NCI-H2171 treated with DMSO at 0.1 percent for 48 hours (cell line): ENCODE measurements around the gene GPR153.
"Not testable (repeated sequence)": the region's sequence is repeated elsewhere in the genome, so short reads cannot be mapped to it uniquely, and the experiment has no call there.

Experiments
- DNase-seq: peaks from one replicate; lab custom pipeline; 2025; lab: John Stamatoyannopoulos, UW

The GPR153 gene

DNA sequence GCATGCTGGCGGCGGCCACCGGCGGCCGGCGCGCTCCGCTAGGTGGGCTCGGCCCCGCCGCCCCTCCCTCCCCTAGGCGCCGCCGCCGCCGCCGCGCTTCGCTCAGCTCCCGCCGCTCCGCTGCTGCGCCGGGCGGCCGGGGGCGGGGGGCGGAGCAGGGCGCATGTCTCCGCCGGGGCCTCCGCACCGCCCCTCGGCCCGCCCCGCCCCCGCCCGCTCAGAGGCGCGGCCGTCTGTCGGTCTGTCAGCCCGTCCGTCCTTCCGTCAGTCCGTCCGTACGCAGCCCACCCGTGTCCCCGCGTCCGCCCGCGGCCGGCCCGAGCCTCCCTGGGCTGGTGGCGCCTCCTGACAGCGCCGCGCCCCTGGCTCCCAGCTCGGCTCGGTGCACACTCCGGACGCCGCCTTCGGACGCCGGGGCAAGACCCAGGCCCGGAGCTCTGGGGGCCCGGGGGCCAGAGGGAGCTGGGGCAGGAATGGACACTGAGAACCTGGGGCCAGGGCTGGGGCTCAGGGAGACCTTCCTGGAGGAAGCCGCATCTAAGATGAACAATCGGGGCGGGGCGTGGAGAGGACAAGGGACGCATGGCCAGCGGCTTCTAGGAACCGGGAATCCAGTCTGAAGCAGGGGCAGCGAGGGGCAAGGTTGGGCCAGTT lies at the start of gene GPR153:
Gene GPR153 (minus strand): TSS at position 138 of the 654 bp plus-strand sequence. CDS start 6,193 bp downstream, outside the sequence.
- DNase-seq: peak; percentile 45

DNA sequence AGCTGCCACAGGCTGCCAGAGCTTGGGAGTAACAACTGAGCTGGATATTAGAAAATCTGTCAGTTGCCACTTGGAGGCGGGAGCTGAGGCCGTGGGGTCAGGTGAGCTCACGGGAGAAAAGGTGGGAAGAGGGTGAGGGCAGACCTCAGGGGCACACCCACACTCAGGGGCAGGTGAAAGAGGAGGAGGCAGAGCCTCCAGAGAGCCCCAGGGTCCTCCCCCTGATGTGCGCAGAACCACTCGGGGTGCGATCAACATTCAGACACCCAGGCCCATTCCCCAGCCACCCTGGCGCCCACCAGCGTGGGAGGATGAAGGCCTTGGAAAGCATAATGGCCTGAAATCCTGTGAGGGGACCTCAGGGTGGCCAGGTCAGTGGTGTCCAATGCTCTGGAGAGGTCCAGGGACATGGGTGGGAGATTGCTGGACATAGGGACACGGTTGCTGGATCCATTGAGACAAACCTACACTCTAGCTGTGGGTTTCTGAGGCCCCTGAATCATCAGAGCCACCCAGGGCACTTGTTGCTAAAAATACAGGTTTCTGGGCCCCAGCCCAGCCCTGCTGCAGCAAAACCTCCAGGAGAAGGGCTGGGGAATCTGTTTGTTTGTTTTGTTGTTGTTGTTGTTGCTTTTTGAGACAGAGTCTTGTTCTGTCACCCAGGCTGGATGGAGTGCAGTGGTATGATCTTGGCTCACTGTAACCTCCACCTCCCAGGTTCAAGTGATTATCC lies 49.4 kb upstream of the GPR153 start:
- DNase-seq: no peak

DNA sequence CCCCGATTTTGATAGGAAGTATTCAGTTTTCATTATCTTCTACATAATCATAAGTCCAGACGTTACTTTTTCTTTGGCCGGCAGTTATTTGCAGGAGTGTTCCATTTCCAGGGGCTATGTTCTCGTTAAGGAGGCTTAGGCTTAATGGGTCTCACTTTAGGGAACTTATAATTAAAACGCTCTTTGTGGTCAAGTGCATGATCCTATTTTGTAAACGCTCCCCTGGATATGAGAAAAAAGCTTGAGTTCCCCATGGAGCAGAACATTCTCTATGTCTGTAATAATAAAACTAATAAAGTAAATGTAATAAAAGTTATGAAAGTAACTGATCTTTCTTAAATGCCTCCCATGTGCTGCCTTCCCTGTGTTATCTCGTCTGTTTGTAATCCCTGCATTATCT lies 48.7 kb upstream of the GPR153 start:
- DNase-seq: no peak

DNA sequence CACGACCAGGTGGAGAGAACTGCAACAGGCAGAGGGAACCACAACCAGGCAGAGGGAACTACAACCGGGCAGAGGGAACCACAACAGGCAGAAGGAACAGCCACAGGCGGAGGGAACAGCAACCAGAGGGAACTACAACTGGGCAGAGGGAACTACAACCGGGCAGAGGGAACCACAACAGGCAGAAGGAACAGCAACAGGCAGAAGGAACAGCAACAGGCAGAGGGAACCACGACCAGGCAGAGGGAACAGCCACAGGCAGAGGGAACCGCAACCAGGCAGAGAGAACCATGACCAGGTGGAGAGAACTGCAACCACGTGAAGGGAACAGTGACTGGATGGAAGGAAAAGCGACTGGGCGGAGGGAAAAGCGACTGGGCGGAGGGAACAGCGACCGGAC lies 47.6 kb upstream of the GPR153 start:
- DNase-seq: no peak

DNA sequence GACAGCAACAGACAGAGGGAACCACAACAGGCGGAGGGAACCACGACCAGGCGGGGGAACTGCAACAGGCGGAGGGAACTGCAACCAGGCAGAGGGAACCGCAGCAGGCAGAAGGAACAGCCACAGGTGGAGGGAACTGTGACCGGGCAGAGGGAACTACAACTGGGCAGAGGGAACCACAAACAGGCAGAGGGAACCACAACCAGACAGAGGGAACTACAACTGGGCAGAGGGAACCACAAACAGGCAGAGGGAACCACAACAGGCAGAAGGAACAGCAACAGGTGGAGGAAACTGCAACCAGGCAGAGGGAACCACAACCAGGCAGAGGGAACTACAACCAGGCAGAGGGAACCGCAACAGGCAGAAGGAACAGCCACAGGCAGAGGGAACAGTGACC lies 46.8 kb upstream of the GPR153 start:
- DNase-seq: not testable (repeated sequence)

DNA sequence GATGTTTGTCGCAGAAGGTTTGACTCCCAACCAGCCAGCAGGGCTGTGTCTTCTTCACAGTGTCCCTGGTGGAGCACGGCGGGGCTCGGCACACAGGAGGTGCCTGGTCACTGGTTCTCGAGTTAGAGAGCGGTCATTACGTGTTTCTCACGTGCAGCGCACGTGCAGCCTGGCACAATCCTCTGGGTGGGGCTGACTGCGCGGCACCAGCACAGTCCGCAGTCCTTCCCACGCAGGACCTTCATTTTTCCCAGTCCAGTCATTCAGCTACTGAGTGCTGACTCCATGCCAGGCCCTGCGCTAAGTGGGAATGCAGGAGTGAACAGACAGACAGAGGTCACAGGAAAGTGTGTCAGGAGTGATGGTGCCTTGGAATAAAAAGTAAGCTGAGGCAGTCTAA lies 46.2 kb upstream of the GPR153 start:
- no peak for DNase-seq

DNA sequence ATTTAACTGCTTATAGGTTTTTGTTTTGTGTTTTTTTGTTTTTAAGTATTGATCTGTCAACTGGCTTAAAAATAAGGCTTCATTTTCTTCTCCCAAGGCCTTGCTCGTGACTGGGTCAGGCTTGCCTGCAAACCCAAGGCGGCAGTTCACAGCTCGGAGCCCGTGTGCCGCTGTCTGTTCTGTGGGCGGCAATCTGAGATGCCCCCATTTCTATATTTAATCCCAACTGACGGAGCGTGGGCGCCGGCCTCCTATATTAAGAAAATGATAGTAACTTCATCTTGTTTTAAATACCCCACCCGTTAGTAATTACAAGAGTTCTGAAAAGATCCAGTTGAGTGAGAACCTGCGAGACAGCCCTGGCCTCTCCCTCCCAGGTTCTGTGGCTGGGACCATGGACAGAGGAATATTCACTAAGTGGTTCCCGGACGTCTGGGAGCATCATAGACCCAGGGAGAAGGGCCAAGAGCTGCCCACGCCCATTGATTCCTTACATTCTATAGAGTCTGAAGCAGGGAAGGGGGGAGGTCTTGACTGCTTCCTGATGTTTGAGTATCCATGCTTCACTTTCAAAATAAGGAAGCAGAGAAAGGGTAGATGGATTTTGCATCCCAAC lies 42.6 kb upstream of the GPR153 start:
- DNase-seq: no peak

DNA sequence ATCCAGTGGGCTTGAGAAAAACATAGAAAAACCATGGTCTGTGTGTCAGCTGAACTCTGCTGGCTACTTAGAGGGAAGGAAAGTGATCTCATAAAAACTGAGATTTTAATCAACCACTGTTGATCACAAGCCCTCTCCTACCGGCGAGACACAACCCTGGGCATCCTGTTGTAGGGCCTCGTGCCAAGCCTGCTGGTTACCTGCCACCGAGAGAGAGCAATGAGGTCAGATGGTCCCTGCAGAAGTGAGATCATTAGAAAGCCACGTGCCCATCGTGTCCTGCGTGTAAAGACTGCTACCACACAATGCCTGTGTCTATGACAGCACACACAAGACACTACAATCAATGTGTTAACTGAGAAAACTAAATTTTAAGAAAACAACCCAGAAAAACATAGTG lies 41.7 kb upstream of the GPR153 start:
- DNase-seq: no peak

DNA sequence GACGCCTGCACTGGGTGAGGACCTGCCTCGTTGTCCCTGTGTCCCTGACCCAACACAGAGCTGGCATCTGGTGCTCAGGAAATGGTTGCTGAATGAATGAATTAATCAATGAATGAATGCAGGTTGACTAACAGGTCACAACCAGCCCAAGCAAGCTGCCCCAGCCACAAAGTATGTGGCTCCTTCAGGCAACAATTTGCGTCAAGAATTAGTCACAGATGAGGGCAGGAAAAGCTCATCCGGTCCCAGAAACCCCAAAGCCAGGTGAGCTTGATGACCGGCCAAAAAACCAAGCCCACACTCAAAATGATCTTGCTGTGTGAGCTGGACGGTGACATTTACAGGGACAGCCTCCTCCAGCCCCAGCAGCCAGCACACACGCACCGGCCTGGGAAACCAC lies 40.6 kb upstream of the GPR153 start:
- no peak for DNase-seq

DNA sequence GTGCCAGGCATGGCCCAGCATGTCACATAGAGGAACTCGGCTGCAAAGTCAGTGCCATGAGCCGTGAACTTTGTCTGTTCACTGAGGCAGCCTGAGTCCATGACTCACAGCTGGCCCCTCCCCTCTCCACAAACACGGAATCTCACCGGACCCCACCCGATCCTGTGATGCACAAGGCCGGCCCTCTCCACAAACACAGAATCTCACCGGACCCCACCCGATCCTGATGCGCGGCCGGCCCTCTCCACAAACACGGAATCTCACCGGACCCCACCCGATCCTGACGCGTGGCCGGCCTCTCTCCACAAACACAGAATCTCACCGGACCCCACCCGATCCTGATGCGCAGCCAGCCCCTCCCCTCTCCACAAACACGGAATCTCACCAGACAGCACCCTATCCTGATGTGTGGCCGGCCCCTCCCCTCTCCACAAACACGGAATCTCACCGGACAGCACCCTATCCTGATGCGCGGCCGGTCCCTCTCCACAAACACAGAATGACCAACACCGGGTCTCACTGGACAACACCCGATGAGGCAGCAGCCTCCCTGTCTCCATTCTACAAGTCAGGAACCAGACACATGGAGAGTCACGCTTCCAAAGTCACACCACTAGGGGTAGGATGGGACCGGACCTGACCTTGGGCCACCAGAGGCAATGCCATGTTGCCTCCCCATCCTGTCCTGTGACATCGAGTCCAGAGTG lies 39.6 kb upstream of the GPR153 start:
- no peak for DNase-seq

DNA sequence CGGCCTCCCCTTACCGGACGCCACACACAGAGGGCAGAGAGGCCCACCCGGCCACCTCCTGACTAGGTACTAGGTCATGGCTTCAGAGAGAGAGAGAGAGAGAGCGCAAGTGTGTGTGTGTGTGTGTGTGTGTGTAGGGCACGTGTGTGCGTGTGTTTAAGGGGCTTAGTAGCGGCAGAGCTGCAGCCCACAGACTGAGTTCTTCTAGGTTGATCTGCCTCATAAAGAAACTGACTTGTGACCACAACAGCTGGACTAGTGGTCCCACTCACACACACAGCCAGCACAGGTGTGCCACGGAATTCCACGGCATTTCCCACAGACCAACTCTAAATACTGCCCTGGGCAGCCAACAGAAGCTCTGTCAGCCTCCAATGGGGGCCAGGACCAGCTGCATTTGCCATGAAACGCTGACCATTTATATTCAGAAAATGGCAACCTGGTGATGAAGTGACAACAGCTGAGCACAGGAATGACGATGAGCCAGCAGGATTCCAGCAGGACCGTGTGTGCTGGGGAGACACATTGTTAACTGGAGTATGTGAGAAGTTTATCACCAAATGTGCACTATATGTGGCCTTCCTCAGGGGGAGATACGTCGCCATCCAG lies 38.8 kb upstream of the GPR153 start:
- no peak for DNase-seq

DNA sequence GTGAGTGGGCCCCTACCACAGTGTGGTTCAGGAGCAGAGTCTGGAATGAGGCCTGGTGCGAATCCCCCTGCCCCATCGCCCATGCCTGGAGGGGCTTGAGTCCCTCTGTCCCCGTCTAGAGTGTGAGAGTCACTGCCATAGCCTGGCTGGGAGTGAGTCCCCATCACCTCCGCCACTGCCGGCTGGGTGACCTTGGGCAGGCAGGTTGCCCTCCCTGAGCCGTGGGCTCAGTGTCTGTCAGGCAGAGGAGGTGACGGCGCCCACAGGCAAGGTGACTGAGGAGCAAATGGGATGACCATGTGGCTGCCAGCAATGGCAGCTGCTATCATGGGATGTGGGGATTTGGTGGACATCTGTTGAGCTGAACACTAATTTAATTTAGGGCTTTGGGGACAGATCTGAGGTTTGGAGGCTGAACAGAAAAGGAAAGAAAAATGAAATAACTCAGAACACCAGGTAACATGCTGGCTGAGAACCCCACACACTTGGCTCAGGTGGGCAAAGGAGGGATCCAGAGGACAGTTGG lies 38.1 kb upstream of the GPR153 start:
- DNase-seq: no peak

DNA sequence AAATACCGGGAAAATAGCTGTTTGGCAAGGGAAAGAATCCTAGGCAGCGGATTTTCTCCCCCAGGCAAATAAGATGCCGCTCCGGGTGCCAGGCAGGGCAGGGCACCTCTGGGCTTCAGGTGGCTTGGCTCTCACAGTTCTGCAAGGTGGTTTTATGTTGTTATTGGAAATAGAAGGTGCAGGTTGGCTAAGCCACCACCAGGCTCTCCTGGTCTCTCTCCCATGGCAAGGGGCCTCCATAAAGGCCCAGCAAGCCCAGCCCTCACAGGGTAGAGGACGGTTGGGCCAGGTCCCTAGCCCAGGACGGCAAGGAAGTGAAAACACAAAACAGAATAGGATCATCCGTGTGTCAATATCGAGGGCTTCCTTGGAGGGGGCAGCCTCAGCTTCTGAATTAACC lies 37.6 kb upstream of the GPR153 start:
- no peak for DNase-seq

DNA sequence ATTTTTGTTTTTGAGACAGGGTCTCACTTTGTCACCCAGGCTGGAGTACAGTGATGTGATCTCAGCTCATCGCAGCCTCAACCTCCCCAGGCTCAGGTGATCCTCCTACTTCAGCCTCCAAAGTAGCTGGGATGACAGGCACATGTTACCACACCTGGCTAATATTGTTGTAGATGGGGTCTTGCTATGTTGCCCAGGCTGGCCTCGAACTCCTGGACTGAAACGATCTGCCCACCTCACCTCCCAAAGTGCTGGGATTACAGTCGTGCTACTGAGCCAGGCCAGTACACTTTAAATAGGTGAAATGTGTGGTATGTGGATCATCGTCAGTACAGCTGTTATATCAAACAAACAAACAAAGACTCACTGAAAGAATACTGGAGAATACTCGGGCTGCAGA lies 35.0 kb upstream of the GPR153 start:
- no peak for DNase-seq

DNA sequence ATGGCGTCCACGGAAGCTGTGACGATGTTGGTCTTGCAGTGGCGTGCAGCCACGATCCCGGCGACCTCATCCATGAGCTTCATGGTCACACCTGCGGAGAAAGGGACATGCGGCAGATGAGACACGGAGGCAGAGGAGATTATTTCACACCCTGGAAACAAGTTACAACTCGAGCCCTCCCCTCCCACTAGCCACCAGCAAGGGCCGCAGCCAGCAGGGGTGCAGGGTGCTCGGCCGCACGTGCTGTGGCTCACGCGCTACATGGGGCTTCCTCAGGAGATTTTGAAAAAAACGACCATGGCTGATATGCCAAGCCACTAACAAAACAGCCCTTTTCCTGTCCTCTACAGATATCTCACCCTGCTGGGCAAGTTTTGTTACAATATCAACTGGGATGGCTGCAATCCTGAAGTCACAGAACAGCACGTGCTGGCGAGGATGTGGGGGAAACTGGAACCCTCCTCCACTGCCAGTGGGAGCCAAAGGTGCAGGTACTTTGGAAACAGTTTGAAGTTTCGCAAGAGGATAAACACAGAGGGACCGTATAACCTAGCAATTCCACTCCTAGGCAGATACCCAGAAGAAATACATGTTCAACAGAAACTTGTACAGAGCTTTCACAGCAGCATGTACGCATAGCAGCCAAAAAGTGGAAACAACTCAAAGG lies 34.1 kb upstream of the GPR153 start:
- no peak for DNase-seq

DNA sequence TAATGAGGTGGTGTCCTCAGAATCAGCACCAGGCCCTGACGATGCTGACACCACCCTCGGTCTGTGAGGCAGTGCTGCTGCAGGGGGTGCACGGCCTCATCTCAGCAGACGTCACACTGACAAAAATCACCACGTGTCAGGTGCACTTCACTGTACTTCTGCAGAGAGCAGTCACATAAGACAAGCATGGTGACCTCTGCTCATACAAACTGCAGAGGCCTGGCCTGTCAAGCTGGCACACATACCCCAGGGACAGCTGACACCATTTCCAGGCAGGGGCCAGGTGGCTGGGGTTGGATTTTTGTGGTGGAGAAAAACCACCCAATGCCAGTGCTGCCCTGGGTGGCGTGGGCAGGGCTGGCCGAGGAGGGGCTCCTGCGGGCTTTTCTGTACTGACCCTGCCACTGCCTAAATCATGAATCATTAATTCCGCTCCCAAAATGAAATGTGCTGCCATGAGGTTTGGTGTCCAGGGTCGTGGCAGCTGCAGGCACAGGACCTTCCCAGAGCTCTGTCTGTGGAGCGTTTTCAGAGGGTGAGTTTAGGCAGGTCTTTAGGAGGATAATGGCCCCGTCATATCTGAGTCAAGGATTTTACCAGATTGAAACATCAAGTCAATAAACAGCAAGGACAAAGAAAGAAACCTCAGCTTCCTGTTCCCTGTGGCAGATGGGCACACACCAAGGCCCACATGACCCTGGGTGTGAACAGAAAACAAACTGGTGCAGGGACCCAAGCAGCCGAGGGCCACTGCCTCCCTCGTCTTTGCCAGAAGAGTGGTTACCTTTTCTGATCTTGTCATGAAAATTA lies 33.4 kb upstream of the GPR153 start:
- no peak for DNase-seq

DNA sequence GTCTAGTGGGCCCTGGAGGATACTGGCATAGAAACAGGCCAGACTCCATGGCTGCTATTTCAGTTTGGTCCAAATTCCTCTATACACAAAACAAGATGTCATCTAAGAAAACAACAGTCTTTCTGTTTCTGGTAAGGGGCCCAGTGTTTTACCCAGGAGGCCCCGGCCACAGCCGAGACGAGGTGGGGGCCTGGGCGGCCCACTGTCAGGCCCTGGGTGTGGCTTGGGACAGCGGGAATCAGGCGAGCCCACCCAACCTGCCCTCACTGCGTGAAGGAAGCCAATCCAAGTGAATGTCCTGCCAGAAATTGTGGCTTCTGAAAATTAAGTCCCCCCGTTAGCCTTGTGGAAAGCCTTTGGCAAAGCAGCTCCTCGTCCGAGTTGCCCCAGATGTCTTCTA lies 31.2 kb upstream of the GPR153 start:
- no peak for DNase-seq

DNA sequence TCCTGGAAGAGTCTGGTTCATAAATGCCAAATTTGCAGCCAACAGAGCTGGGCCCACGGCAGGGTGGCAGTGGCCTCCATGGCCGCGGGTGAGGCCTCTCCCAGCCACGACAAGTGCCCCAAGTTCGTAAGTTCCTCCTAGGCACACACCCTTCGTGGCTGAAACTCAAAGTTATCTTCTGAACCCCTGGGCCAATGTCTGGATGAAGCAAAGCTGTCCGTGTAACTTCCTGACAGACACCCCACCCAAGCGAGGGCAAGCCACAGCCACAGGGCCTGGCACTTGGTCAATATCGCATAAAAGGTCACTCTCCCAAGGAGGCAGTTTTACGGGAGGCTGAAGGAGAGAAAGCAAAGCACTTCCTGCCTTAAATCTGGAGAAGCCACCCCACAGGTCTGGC lies 27.8 kb upstream of the GPR153 start:
- no peak for DNase-seq

DNA sequence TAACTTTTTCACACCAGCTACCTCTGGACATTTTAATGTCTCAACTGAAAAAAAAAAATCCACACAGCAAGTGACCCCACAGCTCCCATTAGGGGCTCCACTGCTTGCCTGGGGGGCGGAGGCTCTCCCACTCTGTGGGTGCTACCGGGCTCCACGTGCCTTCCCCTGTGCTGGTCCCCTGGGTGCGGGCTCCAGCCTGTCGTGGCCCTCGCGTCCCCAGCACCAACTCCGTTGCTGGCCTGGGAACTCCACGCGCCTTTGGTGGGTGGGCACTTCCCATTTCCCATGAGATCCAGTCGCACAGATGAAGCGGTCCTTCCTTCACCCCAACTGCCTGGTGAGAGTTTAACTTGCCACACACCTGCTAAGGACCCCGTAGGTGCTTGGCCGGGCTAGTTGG lies 27.1 kb upstream of the GPR153 start:
- DNase-seq: no peak

DNA sequence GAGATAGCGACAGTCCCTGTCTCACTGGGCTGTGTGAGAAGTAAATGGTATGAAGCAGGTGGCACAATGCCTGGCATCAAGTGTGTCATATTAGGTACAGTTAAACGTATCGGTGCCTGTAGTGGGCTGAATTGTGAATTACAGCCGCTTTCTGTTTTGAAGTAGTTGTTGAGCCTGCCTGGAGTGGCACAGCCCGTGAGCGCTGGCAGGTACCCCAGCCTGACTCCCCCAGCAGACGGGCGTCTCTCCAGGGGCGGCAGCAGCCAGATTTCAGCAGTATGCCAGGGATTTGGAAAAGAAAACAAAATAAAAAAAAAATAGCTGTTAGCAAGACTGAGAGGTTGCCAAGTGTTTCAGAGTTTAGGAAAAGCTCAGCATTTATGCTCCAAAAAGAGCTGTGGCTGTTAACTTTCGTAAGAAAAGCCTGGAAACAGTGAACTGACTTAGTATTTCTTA lies 26.6 kb upstream of the GPR153 start:
- peak; percentile 60 for DNase-seq

DNA sequence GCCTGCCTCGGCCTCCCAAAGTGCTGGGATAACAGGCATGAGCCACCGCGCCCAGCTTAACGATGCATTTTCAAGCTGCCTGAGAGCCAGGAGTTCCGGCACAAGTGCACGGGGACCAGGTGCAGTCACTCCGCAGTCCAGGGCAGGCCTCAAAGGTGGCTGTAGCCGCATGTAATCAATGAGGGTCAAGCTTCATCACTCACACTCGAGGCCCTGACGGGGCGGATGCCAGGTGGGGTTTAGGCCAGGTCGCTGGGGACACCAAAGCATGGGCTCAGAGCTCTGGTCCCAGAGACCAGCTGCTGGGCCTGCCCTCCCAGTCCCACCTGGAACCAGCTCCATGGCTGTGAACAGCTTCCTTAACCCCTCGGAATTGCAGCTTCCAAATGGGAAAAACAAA lies 26.1 kb upstream of the GPR153 start:
- DNase-seq: no peak
